ENCODE data around the gene MBTPS1.

The MBTPS1 gene

DNA sequence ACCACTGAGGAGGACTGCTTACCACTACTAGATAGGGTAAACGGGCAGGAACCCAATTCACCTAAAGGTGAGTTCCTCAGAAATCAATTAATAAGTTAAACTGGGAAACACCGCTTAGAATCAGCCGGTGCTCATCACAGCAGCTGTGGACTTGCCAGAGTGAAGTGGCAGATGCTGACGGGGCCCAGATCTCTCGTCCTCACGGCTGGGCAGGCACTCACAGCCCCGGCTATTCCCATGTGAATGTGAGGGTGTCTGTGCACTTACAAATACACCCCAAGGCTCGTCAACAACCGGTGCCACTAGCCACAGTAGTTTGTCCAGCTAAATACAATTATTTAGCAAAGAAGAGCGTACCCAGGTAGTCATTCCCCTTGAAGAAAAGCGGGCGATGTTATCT, 29.7 kb downstream of the MBTPS1 start:
- POLR2A ChIA-PET = no interaction called here
- H3K27ac ChIP-seq (ENCODE audit: extremely low read depth, low read depth, low read length) = no peak overlapping the region
- CTCF ChIA-PET = interaction anchor here (0.8 to 6.7 kb wide), 9 partner anchors 10 to 221 kb away, joined by 3 to 65 read pairs (median 8); partner anchors contain the start of genes MBTPS1 and TAF1C
- TF ChIP-seq, protein P1, sequence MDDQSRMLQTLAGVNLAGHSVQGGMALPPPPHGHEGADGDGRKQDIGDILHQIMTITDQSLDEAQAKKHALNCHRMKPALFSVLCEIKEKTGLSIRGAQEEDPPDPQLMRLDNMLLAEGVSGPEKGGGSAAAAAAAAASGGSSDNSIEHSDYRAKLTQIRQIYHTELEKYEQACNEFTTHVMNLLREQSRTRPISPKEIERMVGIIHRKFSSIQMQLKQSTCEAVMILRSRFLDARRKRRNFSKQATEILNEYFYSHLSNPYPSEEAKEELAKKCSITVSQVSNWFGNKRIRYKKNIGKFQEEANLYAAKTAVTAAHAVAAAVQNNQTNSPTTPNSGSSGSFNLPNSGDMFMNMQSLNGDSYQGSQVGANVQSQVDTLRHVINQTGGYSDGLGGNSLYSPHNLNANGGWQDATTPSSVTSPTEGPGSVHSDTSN (CRISPR knock-in tag; IDR thresholded peaks at IDR 0.05) = no peak
- no peak for TF ChIP-seq ZNF341 (tag by site-specific recombination; IDR thresholded peaks at IDR 0.05; ENCODE audit: low read depth)
- TF ChIP-seq ZNF146 (tag by site-specific recombination; IDR thresholded peaks at IDR 0.05) = no peak
- TF ChIP-seq ZNF48 (tag by site-specific recombination; IDR thresholded peaks at IDR 0.05) = no peak
- no peak for TF ChIP-seq ZNF133 (tag by site-specific recombination; IDR thresholded peaks at IDR 0.05)
- no peak for TF ChIP-seq ZSCAN30 (tag by site-specific recombination; IDR thresholded peaks at IDR 0.05)
- TF ChIP-seq ZNF184 (tag by site-specific recombination; IDR thresholded peaks at IDR 0.05) = no peak
- no peak for TF ChIP-seq ZSCAN16 (tag by site-specific recombination; IDR thresholded peaks at IDR 0.05)
- no peak for TF ChIP-seq ZNF423 (tag by site-specific recombination; IDR thresholded peaks at IDR 0.05)
- no peak for TF ChIP-seq ZNF596 (tag by site-specific recombination; IDR thresholded peaks at IDR 0.05)
- no peak for TF ChIP-seq HOXD13 (CRISPR knock-in tag; IDR thresholded peaks at IDR 0.05; ENCODE audit: borderline replicate concordance)
- no peak for TF ChIP-seq ZNF26 (tag by site-specific recombination; IDR thresholded peaks at IDR 0.05)
- TF ChIP-seq YY2 (tag by site-specific recombination; IDR thresholded peaks at IDR 0.05) = no peak
- TF ChIP-seq KLF7 (tag by site-specific recombination; IDR thresholded peaks at IDR 0.05; ENCODE audit: borderline replicate concordance) = no peak
- TF ChIP-seq ZNF394 (tag by site-specific recombination; IDR thresholded peaks at IDR 0.05; ENCODE audit: borderline replicate concordance) = no peak
- H3K9me3 ChIP-seq (ENCODE audit: control insufficient read depth, insufficient read depth, low read depth, low read length) = no peaks in the 10 kb centered on the region
- H3K4me3 ChIP-seq (ENCODE audit: low read depth, low read length) = no peak overlapping the region
- H3K4me1 ChIP-seq (ENCODE audit: control insufficient read depth, insufficient read depth, low read length) = no peaks in the 10 kb centered on the region
- peaks cover 14 to 94% of the 10 kb centered on the region in 2 experiments; a peak in 2 of 3 replicates for H3K36me3 ChIP-seq (ENCODE audit: control insufficient read depth in 2 of 2, insufficient read depth in 1 of 2, low read length in 2 of 2)

GRCh38 chr16:84086341-84086740, 30.4 kb downstream of the MBTPS1 start:
- H3K9me3 ChIP-seq (ENCODE audit: control insufficient read depth, insufficient read depth, low read depth, low read length) = no peaks in the 10 kb centered on the region
- POLR2A ChIA-PET = no interaction called here
- CTCF ChIA-PET = interaction anchor here (0.6 to 6.7 kb wide), 11 partner anchors 10 to 222 kb away, joined by 3 to 65 read pairs (median 5); partner anchors contain the start of genes MBTPS1 and TAF1C
- H3K27ac ChIP-seq (ENCODE audit: extremely low read depth, low read depth, low read length) = no peak overlapping the region
- H3K4me1 ChIP-seq (ENCODE audit: control insufficient read depth, insufficient read depth, low read length) = no peaks in the 10 kb centered on the region
- TF ChIP-seq ZNF404 (tag by site-specific recombination; IDR thresholded peaks at IDR 0.05) = no peak
- no peak for TF ChIP-seq ZBTB48 (tag by site-specific recombination; IDR thresholded peaks at IDR 0.05)
- no peak for TF ChIP-seq ZNF16 (tag by site-specific recombination; IDR thresholded peaks at IDR 0.05; ENCODE audit: low read depth)
- no peak for TF ChIP-seq ZNF416 (tag by site-specific recombination; IDR thresholded peaks at IDR 0.05)
- TF ChIP-seq ZNF169 (tag by site-specific recombination; IDR thresholded peaks at IDR 0.05) = no peak
- H3K4me3 ChIP-seq (ENCODE audit: low read depth, low read length) = no peak overlapping the region
- H3K36me3 ChIP-seq (ENCODE audit: control insufficient read depth in 2 of 2, insufficient read depth in 1 of 2, low read length in 2 of 2) = peaks cover 10 to 94% of the 10 kb centered on the region in 2 experiments; a peak in 2 of 3 replicates

- H3K9me3 ChIP-seq (ENCODE audit: control insufficient read depth, insufficient read depth, low read depth, low read length) = no peaks in the 10 kb centered on the region
- no peak overlapping the region for H3K4me3 ChIP-seq (ENCODE audit: low read depth, low read length)
- no peaks in the 10 kb centered on the region for H3K4me1 ChIP-seq (ENCODE audit: control insufficient read depth, insufficient read depth, low read length)
- CTCF ChIA-PET = interaction anchor here (0.6 to 6.7 kb wide), 10 partner anchors 11 to 222 kb away, joined by 3 to 65 read pairs (median 10); partner anchors contain the start of gene TAF1C
- POLR2A ChIA-PET = no interaction called here
- peaks cover 7 to 94% of the 10 kb centered on the region in 2 experiments; a peak in 2 of 3 replicates for H3K36me3 ChIP-seq (ENCODE audit: control insufficient read depth in 2 of 2, insufficient read depth in 1 of 2, low read length in 2 of 2)
- no peak overlapping the region for H3K27ac ChIP-seq (ENCODE audit: extremely low read depth, low read depth, low read length)
- TF ChIP-seq ZNF23 (tag by site-specific recombination; IDR thresholded peaks at IDR 0.05; ENCODE audit: borderline replicate concordance) (no peak), ZNF239 (tag by site-specific recombination; IDR thresholded peaks at IDR 0.05) (no peak), IKZF3 (tag by site-specific recombination; IDR thresholded peaks at IDR 0.05) (no peak), ZNF473 (tag by site-specific recombination; IDR thresholded peaks at IDR 0.05) (no peak), ZNF654 (tag by site-specific recombination; IDR thresholded peaks at IDR 0.05; ENCODE audit: low read depth) (no peak), ZNF624 (tag by site-specific recombination; IDR thresholded peaks at IDR 0.05) (no peak), ZNF146 (tag by site-specific recombination; IDR thresholded peaks at IDR 0.05) (no peak), ZNF324 (tag by site-specific recombination; IDR thresholded peaks at IDR 0.05) (no peak), PRDM6 (tag by site-specific recombination; IDR thresholded peaks at IDR 0.05) (no peak), ZNF544 (tag by site-specific recombination; IDR thresholded peaks at IDR 0.05) (no peak), ZNF558 (tag by site-specific recombination; IDR thresholded peaks at IDR 0.05) (no peak), ZNF366 (tag by site-specific recombination; conservative IDR thresholded peaks at IDR 0.05) (no peak)
Measured at GRCh38 chr16:84085773-84086172, 31.0 kb downstream of the MBTPS1 start.

All from HEK293 (cell line).